Adipocyte (in vitro differentiated cells): ENCODE measurements around the gene CCDC106.

Experiments
- DNase-seq: peaks from one replicate; pipeline ENCODE4 v3.0.0-alpha.2; 2015; ENCODE audit warnings: low read depth
- H3K27me3 ChIP-seq: replicated peaks from 2 replicates; pipeline ENCODE4 v1.7.0; 2013; ENCODE audit warnings: mild to moderate bottlenecking, low read length, moderate library complexity; ENCODE audit not compliant: control insufficient read depth, insufficient read depth
- H3K36me3 ChIP-seq: 2 replicates; pipeline ENCODE4 v1.7.0; 2013; ENCODE audit warnings: low read length, mild to moderate bottlenecking, moderate library complexity; ENCODE audit not compliant: control insufficient read depth, insufficient read depth, severe bottlenecking
- H3K4me1 ChIP-seq: 2 replicates; pipeline ENCODE4 v1.7.0; 2013; ENCODE audit warnings: mild to moderate bottlenecking, low read length, moderate library complexity; ENCODE audit not compliant: control insufficient read depth, insufficient read depth
- H3K4me3 ChIP-seq: 2 replicates; pipeline ENCODE4 v1.7.0; 2013; ENCODE audit warnings: mild to moderate bottlenecking, low read length, moderate library complexity
- H3K9ac ChIP-seq: 2 replicates; pipeline ENCODE4 v1.7.0; 2013; ENCODE audit warnings: mild to moderate bottlenecking, low read length, moderate library complexity
- H3K9me3 ChIP-seq: 2 replicates; pipeline ENCODE4 v1.7.0; 2013; ENCODE audit warnings: mild to moderate bottlenecking, low read length, moderate library complexity; ENCODE audit not compliant: control insufficient read depth

CCDC106 gene

GRCh38 chr19:55674459-55674840 lies 26.4 kb downstream of the CCDC106 start:
- Histone ChIP-seq H3K9ac (peak overlapping the region; percentile 99), H3K9me3 (no peaks in the 10 kb centered on the region), H3K4me3 (peak overlapping the region; percentile 99), H3K4me1 (peaks cover 32% of the 10 kb centered on the region), H3K36me3 (peaks cover 36% of the 10 kb centered on the region), H3K27me3 (no peaks in the 10 kb centered on the region)
- DNase-seq: no peak

GRCh38 chr19:55674841-55675660 lies 27.0 kb downstream of the CCDC106 start, which contains the start of gene EPN1:
Gene EPN1 (plus strand): TSS chr19:55675226. CDS start chr19:55678628, 3,402 bp downstream.
- Histone ChIP-seq H3K4me3 (peak within 1 kb of the TSS; percentile 99), H3K27me3 (no peaks in the 10 kb centered on the region), H3K9me3 (no peaks in the 10 kb centered on the region), H3K36me3 (peaks cover 33% of the 10 kb centered on the region), H3K4me1 (peaks cover 34% of the 10 kb centered on the region), H3K9ac (peak within 1 kb of the TSS; percentile 99)
- DNase-seq: peak; percentile 99

- Histone ChIP-seq H3K4me3 (peak overlapping the region; percentile 99), H3K27me3 (no peaks in the 10 kb centered on the region), H3K4me1 (peaks cover 41% of the 10 kb centered on the region), H3K9ac (peak overlapping the region; percentile 99), H3K9me3 (no peaks in the 10 kb centered on the region), H3K36me3 (peaks cover 25% of the 10 kb centered on the region)
- DNase-seq: no peak
Observed at GRCh38 chr19:55675661-55676354, 27.8 kb downstream of the CCDC106 start.

GRCh38 chr19:55676383-55676782 lies 28.4 kb downstream of the CCDC106 start:
- Histone ChIP-seq H3K27me3 (no peaks in the 10 kb centered on the region), H3K4me1 (peaks cover 46% of the 10 kb centered on the region), H3K36me3 (peaks cover 24% of the 10 kb centered on the region), H3K4me3 (peak overlapping the region; percentile 99), H3K9me3 (no peaks in the 10 kb centered on the region), H3K9ac (peak overlapping the region; percentile 99)
- peak; percentile 15 for DNase-seq

GRCh38 chr19:55676889-55677505 lies 29.0 kb downstream of the CCDC106 start:
- H3K4me3 ChIP-seq: peak overlapping the region; percentile 99
- H3K36me3 ChIP-seq: peaks cover 25% of the 10 kb centered on the region
- no peaks in the 10 kb centered on the region for H3K9me3 ChIP-seq
- DNase-seq: no peak
- H3K27me3 ChIP-seq: no peaks in the 10 kb centered on the region
- H3K4me1 ChIP-seq: peaks cover 52% of the 10 kb centered on the region
- H3K9ac ChIP-seq: peak overlapping the region; percentile 99

GRCh38 chr19:55677572-55678028 lies 29.6 kb downstream of the CCDC106 start:
- Histone ChIP-seq H3K36me3 (peaks cover 28% of the 10 kb centered on the region), H3K9ac (peak overlapping the region; percentile 13), H3K27me3 (no peaks in the 10 kb centered on the region), H3K4me1 (peaks cover 53% of the 10 kb centered on the region), H3K9me3 (no peaks in the 10 kb centered on the region), H3K4me3 (no peak overlapping the region)
- DNase-seq: no peak

- H3K36me3 ChIP-seq: peaks cover 27% of the 10 kb centered on the region
- H3K27me3 ChIP-seq: no peaks in the 10 kb centered on the region
- peak overlapping the region; percentile 13 for H3K9ac ChIP-seq
- H3K4me1 ChIP-seq: peaks cover 53% of the 10 kb centered on the region
- no peak for DNase-seq
- H3K9me3 ChIP-seq: no peaks in the 10 kb centered on the region
- no peak overlapping the region for H3K4me3 ChIP-seq
Observed at GRCh38 chr19:55678121-55678671, 30.2 kb downstream of the CCDC106 start.

- peaks cover 49% of the 10 kb centered on the region for H3K4me1 ChIP-seq
- H3K4me3 ChIP-seq: no peak overlapping the region
- no peaks in the 10 kb centered on the region for H3K27me3 ChIP-seq
- no peaks in the 10 kb centered on the region for H3K9me3 ChIP-seq
- H3K9ac ChIP-seq: no peak overlapping the region
- H3K36me3 ChIP-seq: peaks cover 34% of the 10 kb centered on the region
- DNase-seq: no peak
Observed at GRCh38 chr19:55679343-55680257, 31.6 kb downstream of the CCDC106 start.

- Histone ChIP-seq H3K9me3 (no peaks in the 10 kb centered on the region), H3K4me3 (no peak overlapping the region), H3K9ac (no peak overlapping the region), H3K27me3 (no peaks in the 10 kb centered on the region), H3K36me3 (peaks cover 44% of the 10 kb centered on the region), H3K4me1 (peaks cover 49% of the 10 kb centered on the region)
- no peak for DNase-seq
Observed at GRCh38 chr19:55680339-55681130, 32.5 kb downstream of the CCDC106 start.
